Uterus (tissue), 2 donors: ENCODE measurements around the gene RAB21.

ENCODE experiments used
- CTCF ChIP-seq, 4 experiments: fragments of 200-600 bp in 2 of 4; fragments of 450-650 bp in 2 of 4; sonication (generic) in 2 of 4; IDR thresholded peaks; one replicate each; pipeline ENCODE4 v1.5.1; 2016 to 2019; ENCODE audit warnings: antibody characterized with exemption in 4 of 4, mild to moderate bottlenecking in 2 of 4, moderate library complexity in 1 of 4
- POLR2A ChIP-seq, 2 donors: fragments of 450-650 bp; IDR thresholded peaks; one replicate each; pipeline ENCODE4 v1.6.1; 2016; ENCODE audit warnings: antibody characterized with exemption in 2 of 2, mild to moderate bottlenecking in 1 of 2, moderate library complexity in 1 of 2

GRCh38 chr12:71756054-71756690, 1.5 kb downstream of the RAB21 start:
- TF ChIP-seq POLR2A (IDR thresholded peaks at IDR 0.05) (no peak), CTCF (IDR thresholded peaks at IDR 0.05) (no peak)
